Stimulated activated CD4-positive, alpha-beta T cell treated with anti-CD3 and anti-CD28 coated beads, Interleukin-1b, Interleukin-23, amount 100 ng/mL, for 48 hours (primary cell): ENCODE data around the gene CBX4.

ENCODE experiments used
- DNase-seq: peaks from one replicate; pipeline ENCODE4 v3.0.0-alpha.2; 2020

Gene CBX4

DNA sequence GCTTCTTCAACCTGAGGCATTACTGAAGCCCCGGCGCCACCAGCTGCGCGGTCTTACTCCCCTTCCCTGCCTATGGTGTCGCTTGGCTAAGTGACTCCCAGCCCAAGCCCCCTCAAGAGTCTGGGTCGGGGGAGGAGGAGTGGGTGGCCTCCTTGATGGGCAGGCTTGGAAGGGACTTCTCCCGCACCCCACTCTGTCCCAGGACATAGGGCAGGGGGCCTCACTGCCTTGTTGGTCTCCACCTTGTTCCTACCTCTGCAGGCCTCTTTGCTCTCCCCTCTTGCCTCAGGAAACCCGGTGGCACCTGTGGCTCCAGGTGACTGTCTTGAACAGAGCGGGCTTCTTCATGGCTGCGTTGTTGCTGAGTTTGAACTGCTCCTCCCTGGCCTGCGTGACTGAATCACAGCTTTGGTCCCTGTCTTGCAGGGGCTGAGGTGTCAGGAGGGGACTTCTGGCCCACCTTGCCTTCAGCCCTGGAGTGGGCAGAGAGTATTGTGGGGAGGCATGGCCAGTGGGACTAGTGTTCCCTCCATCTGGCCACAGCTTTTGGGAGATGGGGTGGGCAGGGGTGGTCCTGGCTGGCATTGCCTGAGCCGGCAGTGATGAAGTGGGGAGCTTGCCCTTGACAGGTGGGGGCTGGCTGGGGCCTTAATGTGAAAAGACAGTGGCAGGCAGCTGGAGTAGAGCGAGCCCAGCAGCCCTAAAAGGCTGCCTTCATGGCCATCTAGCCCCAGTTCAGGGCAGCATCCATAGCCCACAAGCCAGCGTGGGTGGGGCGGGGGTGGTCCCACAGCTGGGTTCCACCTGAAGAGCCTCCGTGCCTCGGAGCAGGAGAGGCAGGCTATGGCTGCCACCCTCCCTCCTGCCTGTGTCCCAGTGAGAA, 54.0 kb downstream of the CBX4 start:
- DNase-seq: no peak

DNA sequence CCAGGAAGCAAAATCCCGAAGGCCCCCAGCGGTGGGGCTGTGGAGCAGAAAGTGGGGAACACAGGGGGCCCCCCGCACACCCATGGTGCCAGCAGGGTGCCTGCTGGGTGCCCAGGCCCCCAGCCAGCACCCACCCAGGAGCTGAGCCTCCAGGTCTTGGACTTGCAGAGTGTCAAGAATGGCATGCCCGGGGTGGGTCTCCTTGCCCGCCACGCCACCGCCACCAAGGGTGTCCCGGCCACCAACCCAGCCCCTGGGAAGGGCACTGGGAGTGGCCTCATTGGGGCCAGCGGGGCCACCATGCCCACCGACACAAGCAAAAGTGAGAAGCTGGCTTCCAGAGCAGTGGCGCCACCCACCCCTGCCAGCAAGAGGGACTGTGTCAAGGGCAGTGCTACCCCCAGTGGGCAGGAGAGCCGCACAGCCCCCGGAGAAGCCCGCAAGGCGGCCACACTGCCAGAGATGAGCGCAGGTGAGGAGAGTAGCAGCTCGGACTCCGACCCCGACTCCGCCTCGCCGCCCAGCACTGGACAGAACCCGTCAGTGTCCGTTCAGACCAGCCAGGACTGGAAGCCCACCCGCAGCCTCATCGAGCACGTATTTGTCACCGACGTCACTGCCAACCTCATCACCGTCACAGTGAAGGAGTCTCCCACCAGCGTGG, 54.8 kb downstream of the CBX4 start:
- DNase-seq: no peak

DNA sequence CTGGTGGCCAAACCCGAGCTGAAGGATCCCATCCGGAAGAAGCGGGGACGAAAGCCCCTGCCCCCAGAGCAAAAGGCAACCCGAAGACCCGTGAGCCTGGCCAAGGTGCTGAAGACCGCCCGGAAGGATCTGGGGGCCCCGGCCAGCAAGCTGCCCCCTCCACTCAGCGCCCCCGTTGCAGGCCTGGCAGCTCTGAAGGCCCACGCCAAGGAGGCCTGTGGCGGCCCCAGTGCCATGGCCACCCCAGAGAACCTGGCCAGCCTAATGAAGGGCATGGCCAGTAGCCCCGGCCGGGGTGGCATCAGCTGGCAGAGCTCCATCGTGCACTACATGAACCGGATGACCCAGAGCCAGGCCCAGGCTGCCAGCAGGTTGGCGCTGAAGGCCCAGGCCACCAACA, 55.3 kb downstream of the CBX4 start:
- DNase-seq: no peak
